BLaER1 treated with 17β-estradiol and CSF1 and Interleukin-3, amounts not matched to agents 10 nM and 100 nM (cell line): ENCODE measurements around the gene HLA-E.
A peak's percentile ranks its signal among the peaks of the same experiment; 100 is the strongest.
"Not testable (repeated sequence)": the region's sequence is repeated elsewhere in the genome, so short reads cannot be mapped to it uniquely, and the experiment has no call there.

ENCODE experiments used
- H3K27ac ChIP-seq, 11 experiments: shearing (Covaris generic); formaldehyde crosslinking; 2 replicates each; pipeline ENCODE4 v1.8.1; 2022
- H3K27me3 ChIP-seq, 11 experiments: shearing (Covaris generic); formaldehyde crosslinking; 2 replicates each; pipeline ENCODE4 v1.8.1; 2022
- H3K36me3 ChIP-seq, 11 experiments: shearing (Covaris generic); formaldehyde crosslinking; 2 replicates each; pipeline ENCODE4 v1.8.1; 2022
- H3K4me1 ChIP-seq, 10 experiments: shearing (Covaris generic); formaldehyde crosslinking; 2 replicates each; pipeline ENCODE4 v1.8.1; 2022
- H3K4me2 ChIP-seq, 11 experiments: shearing (Covaris generic); formaldehyde crosslinking; 2 replicates each; pipeline ENCODE4 v1.8.1; 2022
- H3K4me3 ChIP-seq, 10 experiments: shearing (Covaris generic); formaldehyde crosslinking; 2 replicates each; pipeline ENCODE4 v1.8.1; 2022
- H3K9ac ChIP-seq, 11 experiments: shearing (Covaris generic); formaldehyde crosslinking; 2 replicates each; pipeline ENCODE4 v1.8.1; 2022
- H3K9me3 ChIP-seq, 11 experiments: shearing (Covaris generic); formaldehyde crosslinking; replicated peaks in 1 of 11; 2 replicates each; pipeline ENCODE4 v1.8.1; 2022
- H4K20me1 ChIP-seq, 11 experiments: shearing (Covaris generic); formaldehyde crosslinking; 2 replicates each; pipeline ENCODE4 v1.8.1; 2022
- Cebpa-rat ChIP-seq, 11 experiments: shearing (Covaris generic); IDR thresholded peaks; 2 replicates each; pipeline ENCODE4 v1.8.1; 2022

The HLA-E gene

GRCh38 chr6:30494291-30494861, 5.1 kb downstream of the HLA-E start:
- Histone ChIP-seq H3K4me1 (peaks cover 50 to 80% (median 71%) of the 10 kb centered on the region in 10 experiments), H3K27me3 (no peaks in the 10 kb centered on the region), H3K9ac (peak overlapping the region in 2 of 11 experiments; percentile 99 to 100; a peak in 1 of 22 replicates), H3K4me3 (peak overlapping the region in 2 of 10 experiments; percentile 98 to 99; a peak in 1 of 20 replicates), H3K36me3 (peaks cover 41 to 45% (median 44%) of the 10 kb centered on the region in 11 experiments), H3K27ac (peak overlapping the region in 4 of 11 experiments; percentile 16 to 85 (median 50); a peak in 3 of 22 replicates), H4K20me1 (peaks cover 39 to 56% (median 46%) of the 10 kb centered on the region in 11 experiments), H3K4me2 (peak overlapping the region in 5 of 11 experiments; percentile 94 to 100 (median 100); a peak in 9 of 22 replicates), H3K9me3 (peaks cover 0 to 16% (median 6%) of the 10 kb centered on the region in 11 experiments; a peak in 14 of 22 replicates)
- TF ChIP-seq Cebpa-rat (IDR thresholded peaks at IDR 0.05), result no peak

DNA sequence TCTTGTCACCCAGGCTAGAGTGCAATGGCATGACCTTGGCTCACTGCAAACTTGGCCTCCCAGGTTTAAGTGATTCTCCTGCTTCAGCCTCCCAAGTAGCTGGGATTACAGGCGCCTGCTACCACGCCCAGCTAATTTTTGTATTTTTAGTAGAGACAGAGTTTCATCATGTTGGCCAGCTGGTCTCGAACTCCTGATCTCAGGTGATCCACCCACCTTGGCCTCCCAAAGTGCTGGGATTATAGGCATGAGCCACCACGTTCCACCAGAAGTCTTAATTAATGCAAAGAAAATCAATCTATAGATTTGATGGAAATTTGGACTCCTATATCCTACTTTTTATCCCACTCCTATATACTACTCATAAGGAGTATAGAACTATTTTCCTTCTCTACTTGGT, 5.8 kb downstream of the HLA-E start:
- H3K9me3 ChIP-seq, result peaks cover 0 to 21% (median 10%) of the 10 kb centered on the region in 11 experiments; a peak in 15 of 22 replicates
- peaks cover 38 to 51% (median 41%) of the 10 kb centered on the region in 11 experiments for H4K20me1 ChIP-seq
- not testable (repeated sequence) for H3K4me3 ChIP-seq, H3K27me3 ChIP-seq
- H3K36me3 ChIP-seq, result peaks cover 41 to 45% (median 44%) of the 10 kb centered on the region in 11 experiments
- H3K4me2 ChIP-seq, result peak overlapping the region in 5 of 11 experiments; percentile 69 to 100 (median 94); a peak in 6 of 22 replicates
- peak overlapping the region in 2 of 11 experiments; percentile 70 to 99; a peak in 1 of 22 replicates for H3K9ac ChIP-seq
- peak overlapping the region in 8 of 11 experiments; percentile 17 to 85 (median 68); a peak in 7 of 22 replicates for H3K27ac ChIP-seq
- H3K4me1 ChIP-seq, result peaks cover 56 to 83% (median 75%) of the 10 kb centered on the region in 10 experiments

- Histone ChIP-seq H3K9ac (peak overlapping the region; percentile 14 to 70 (median 59); a peak in 15 of 22 replicates), H3K4me1 (peaks cover 57 to 84% (median 81%) of the 10 kb centered on the region in 10 experiments), H3K4me3 (no peak overlapping the region), H3K4me2 (peak overlapping the region; percentile 34 to 100 (median 54)), H4K20me1 (peaks cover 29 to 41% (median 32%) of the 10 kb centered on the region in 11 experiments), H3K27ac (peak overlapping the region; percentile 56 to 85 (median 72)), H3K9me3 (peaks cover 0 to 21% (median 10%) of the 10 kb centered on the region in 11 experiments; a peak in 15 of 22 replicates), H3K36me3 (peaks cover 32 to 36% (median 35%) of the 10 kb centered on the region in 11 experiments), H3K27me3 (no peaks in the 10 kb centered on the region)
- no peak for TF ChIP-seq Cebpa-rat (IDR thresholded peaks at IDR 0.05)
Observed at GRCh38 chr6:30495993-30496392, 6.7 kb downstream of the HLA-E start.

- Histone ChIP-seq H3K9me3 (peaks cover 0 to 21% (median 10%) of the 10 kb centered on the region in 11 experiments; a peak in 15 of 22 replicates), H3K4me2 (peak overlapping the region; percentile 34 to 100 (median 61)), H3K9ac (peak overlapping the region in 9 of 11 experiments; percentile 20 to 67 (median 50); a peak in 13 of 22 replicates), H3K27ac (peak overlapping the region in 10 of 11 experiments; percentile 49 to 85 (median 72); a peak in 21 of 22 replicates), H3K36me3 (peaks cover 20 to 24% (median 22%) of the 10 kb centered on the region in 11 experiments), H3K4me1 (peaks cover 53 to 84% (median 79%) of the 10 kb centered on the region in 10 experiments), H4K20me1 (peaks cover 17 to 29% (median 20%) of the 10 kb centered on the region in 11 experiments)
- not testable (repeated sequence) for H3K27me3 ChIP-seq, H3K4me3 ChIP-seq
Observed at GRCh38 chr6:30497261-30497599, 7.9 kb downstream of the HLA-E start.

- peaks cover 0 to 21% (median 10%) of the 10 kb centered on the region in 11 experiments; a peak in 15 of 22 replicates for H3K9me3 ChIP-seq
- peak overlapping the region in 8 of 11 experiments; percentile 20 to 67 (median 50); a peak in 13 of 22 replicates for H3K9ac ChIP-seq
- peaks cover 15 to 19% (median 17%) of the 10 kb centered on the region in 11 experiments for H3K36me3 ChIP-seq
- peaks cover 12 to 24% (median 15%) of the 10 kb centered on the region in 11 experiments; a peak in 21 of 22 replicates for H4K20me1 ChIP-seq
- peaks cover 48 to 79% (median 75%) of the 10 kb centered on the region in 10 experiments for H3K4me1 ChIP-seq
- H3K4me3 ChIP-seq, result no peak overlapping the region
- TF ChIP-seq Cebpa-rat (IDR thresholded peaks at IDR 0.05), result no peak
- H3K4me2 ChIP-seq, result peak overlapping the region; percentile 34 to 100 (median 61); a peak in 21 of 22 replicates
- H3K27ac ChIP-seq, result peak overlapping the region in 10 of 11 experiments; percentile 49 to 85 (median 72); a peak in 20 of 22 replicates
- H3K27me3 ChIP-seq, result no peaks in the 10 kb centered on the region
Observed at GRCh38 chr6:30497714-30498113, 8.4 kb downstream of the HLA-E start.

DNA sequence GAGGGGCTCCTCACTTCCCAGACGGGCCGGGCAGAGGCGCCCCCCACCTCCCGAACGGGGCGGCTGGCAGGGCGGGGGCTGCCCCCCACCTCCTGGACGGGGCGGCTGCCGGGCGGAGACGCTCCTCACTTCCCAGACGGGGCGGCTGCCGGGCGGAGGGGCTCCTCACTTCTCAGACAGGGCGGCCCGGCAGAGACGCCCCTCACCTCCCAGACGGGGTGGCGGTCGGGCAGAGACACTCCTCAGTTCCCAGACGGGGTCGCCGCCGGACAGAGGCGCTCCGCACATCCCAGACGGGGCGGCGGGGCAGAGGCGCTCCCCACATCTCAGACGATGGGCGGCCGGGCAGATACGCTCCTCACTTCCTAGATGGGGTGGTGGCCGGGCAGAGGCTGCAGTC, 9.4 kb downstream of the HLA-E start:
- H3K4me3 ChIP-seq, H3K9ac ChIP-seq, H3K4me2 ChIP-seq, H3K27me3 ChIP-seq, H3K27ac ChIP-seq, H3K36me3 ChIP-seq: not testable (repeated sequence)
- peaks cover 0 to 21% (median 10%) of the 10 kb centered on the region in 11 experiments; a peak in 15 of 22 replicates for H3K9me3 ChIP-seq
- peaks cover 45 to 79% (median 74%) of the 10 kb centered on the region in 10 experiments for H3K4me1 ChIP-seq
- H4K20me1 ChIP-seq, result peaks cover 2 to 14% (median 5%) of the 10 kb centered on the region in 11 experiments; a peak in 18 of 22 replicates

GRCh38 chr6:30500421-30501355, 11.4 kb downstream of the HLA-E start:
- Histone ChIP-seq H3K9ac (peak overlapping the region; percentile 50 to 68 (median 61); a peak in 20 of 22 replicates), H3K4me1 (peaks cover 47 to 79% (median 72%) of the 10 kb centered on the region in 10 experiments), H3K36me3 (no peaks in the 10 kb centered on the region), H3K4me2 (peak overlapping the region; percentile 77 to 90 (median 85)), H3K27me3 (no peaks in the 10 kb centered on the region), H3K9me3 (peaks cover 0 to 21% (median 10%) of the 10 kb centered on the region in 11 experiments; a peak in 15 of 22 replicates), H3K27ac (peak overlapping the region; percentile 22 to 73 (median 63); a peak in 21 of 22 replicates), H4K20me1 (no peaks in the 10 kb centered on the region), H3K4me3 (peak overlapping the region in 9 of 10 experiments; percentile 15 to 39 (median 28); a peak in 13 of 20 replicates)
- TF ChIP-seq Cebpa-rat (IDR thresholded peaks at IDR 0.05), result no peak
